ENCODE results near the gene LIM2. TPM values are rescaled to one million over a fixed set of nuclear protein-coding genes. Genes with fewer than 3 reads are reported as not detected.

Gene LIM2
- total and polyA plus RNA-seq, 2 experiments from 2014 or later, result not detected

Other genes starting within 250 kb of the LIM2 start
- not detected in 2 replicates for gene SIGLEC7, start 245.7 kb downstream of the LIM2 start, total RNA-seq (2014; rRNA removed; shearing (Covaris generic))
- not detected in 2 replicates for gene SIGLEC7, start 245.7 kb downstream of the LIM2 start, polyA plus RNA-seq (2016; fragmentation: Nextera tagmentation; extraction: Ambion mirVana)
- gene CD33, start 162.9 kb downstream of the LIM2 start, total RNA-seq (2014; rRNA removed; shearing (Covaris generic)), result 0.12 and 0.45 TPM in 2 replicates
- gene CD33, start 162.9 kb downstream of the LIM2 start, polyA plus RNA-seq (2016; fragmentation: Nextera tagmentation; extraction: Ambion mirVana), result 0.30 TPM in 1 of 2 replicates, not detected in the other
- not detected in 2 replicates for gene SIGLECL1, start 136.9 kb downstream of the LIM2 start, total RNA-seq (2014; rRNA removed; shearing (Covaris generic))
- gene SIGLECL1, start 136.9 kb downstream of the LIM2 start, polyA plus RNA-seq (2016; fragmentation: Nextera tagmentation; extraction: Ambion mirVana), result not detected in 2 replicates
- gene IGLON5, start 76.3 kb downstream of the LIM2 start, total RNA-seq (2014; rRNA removed; shearing (Covaris generic)), result 29.1 and 29.4 TPM in 2 replicates
- 5.0 and 5.4 TPM in 2 replicates for gene IGLON5, start 76.3 kb downstream of the LIM2 start, polyA plus RNA-seq (2016; fragmentation: Nextera tagmentation; extraction: Ambion mirVana)
- gene VSIG10L, start 45.8 kb downstream of the LIM2 start, total RNA-seq (2014; rRNA removed; shearing (Covaris generic)), result 8.5 and 10.4 TPM in 2 replicates
- gene VSIG10L, start 45.8 kb downstream of the LIM2 start, polyA plus RNA-seq (2016; fragmentation: Nextera tagmentation; extraction: Ambion mirVana), result 9.6 and 9.8 TPM in 2 replicates
- gene ETFB, start 21.6 kb downstream of the LIM2 start, total RNA-seq (2014; rRNA removed; shearing (Covaris generic)), result 37.3 and 42.3 TPM in 2 replicates
- gene ETFB, start 21.6 kb downstream of the LIM2 start, polyA plus RNA-seq (2016; fragmentation: Nextera tagmentation; extraction: Ambion mirVana), result 59.3 and 63.4 TPM in 2 replicates
- gene CLDND2, start 19.0 kb downstream of the LIM2 start, total RNA-seq (2014; rRNA removed; shearing (Covaris generic)), result not detected in 2 replicates
- 7.7 and 12.1 TPM in 2 replicates for gene CLDND2, start 19.0 kb downstream of the LIM2 start, polyA plus RNA-seq (2016; fragmentation: Nextera tagmentation; extraction: Ambion mirVana)
- gene NKG7, start 15.3 kb downstream of the LIM2 start, total RNA-seq (2014; rRNA removed; shearing (Covaris generic)), result not detected in 2 replicates
- gene NKG7, start 15.3 kb downstream of the LIM2 start, polyA plus RNA-seq (2016; fragmentation: Nextera tagmentation; extraction: Ambion mirVana), result not detected in 2 replicates
- gene C19orf84, start 2.6 kb upstream of the LIM2 start, total RNA-seq (2014; rRNA removed; shearing (Covaris generic)), result 1.4 and 5.6 TPM in 2 replicates
- 3.9 and 4.4 TPM in 2 replicates for gene C19orf84, start 2.6 kb upstream of the LIM2 start, polyA plus RNA-seq (2016; fragmentation: Nextera tagmentation; extraction: Ambion mirVana)
- not detected in 2 replicates for gene SIGLEC10, start 29.7 kb upstream of the LIM2 start, total RNA-seq (2014; rRNA removed; shearing (Covaris generic))
- 0.47 and 0.56 TPM in 2 replicates for gene SIGLEC10, start 29.7 kb upstream of the LIM2 start, polyA plus RNA-seq (2016; fragmentation: Nextera tagmentation; extraction: Ambion mirVana)
- not detected in 2 replicates for gene SIGLEC8, start 70.5 kb upstream of the LIM2 start, total RNA-seq (2014; rRNA removed; shearing (Covaris generic))
- gene SIGLEC8, start 70.5 kb upstream of the LIM2 start, polyA plus RNA-seq (2016; fragmentation: Nextera tagmentation; extraction: Ambion mirVana), result not detected in 2 replicates
- not detected in 2 replicates for gene CEACAM18, start 90.6 kb upstream of the LIM2 start, total RNA-seq (2014; rRNA removed; shearing (Covaris generic))
- not detected in 2 replicates for gene CEACAM18, start 90.6 kb upstream of the LIM2 start, polyA plus RNA-seq (2016; fragmentation: Nextera tagmentation; extraction: Ambion mirVana)
- gene SIGLEC12, start 113.8 kb upstream of the LIM2 start, total RNA-seq (2014; rRNA removed; shearing (Covaris generic)), result not detected in 2 replicates
- gene SIGLEC12, start 113.8 kb upstream of the LIM2 start, polyA plus RNA-seq (2016; fragmentation: Nextera tagmentation; extraction: Ambion mirVana), result not detected in 2 replicates
- 0.16 and 0.76 TPM in 2 replicates for gene SIGLEC6, start 143.7 kb upstream of the LIM2 start, total RNA-seq (2014; rRNA removed; shearing (Covaris generic))
- not detected in 2 replicates for gene SIGLEC6, start 143.7 kb upstream of the LIM2 start, polyA plus RNA-seq (2016; fragmentation: Nextera tagmentation; extraction: Ambion mirVana)
- gene ZNF175, start 183.3 kb upstream of the LIM2 start, total RNA-seq (2014; rRNA removed; shearing (Covaris generic)), result 6.3 and 7.4 TPM in 2 replicates
- gene ZNF175, start 183.3 kb upstream of the LIM2 start, polyA plus RNA-seq (2016; fragmentation: Nextera tagmentation; extraction: Ambion mirVana), result 2.3 and 5.8 TPM in 2 replicates
- not detected in 2 replicates for gene SIGLEC5, start 242.4 kb upstream of the LIM2 start, total RNA-seq (2014; rRNA removed; shearing (Covaris generic))
- gene SIGLEC5, start 242.4 kb upstream of the LIM2 start, polyA plus RNA-seq (2016; fragmentation: Nextera tagmentation; extraction: Ambion mirVana), result not detected in 2 replicates